WERI-Rb-1 (cell line): ENCODE results near the gene YAF2.

Experiments
- DNase-seq: peaks from one replicate; pipeline ENCODE4 v3.0.0-alpha.2; 2020
- H3K27ac ChIP-seq: fragments of 250-450 bp; sonication (Bioruptor Pico); 2 replicates; pipeline ENCODE4 v1.5.1; 2020; ENCODE audit warnings: mild to moderate bottlenecking, moderate library complexity
- H3K27me3 ChIP-seq: fragments of 250-450 bp; sonication (Bioruptor Pico); 2 replicates; pipeline ENCODE4 v1.5.1; 2021; ENCODE audit warnings: mild to moderate bottlenecking, low read depth, moderate library complexity; ENCODE audit not compliant: insufficient read depth, severe bottlenecking
- H3K36me3 ChIP-seq: fragments of 250-450 bp; sonication (Bioruptor Pico); 2 replicates; pipeline ENCODE4 v1.5.1; 2020; ENCODE audit warnings: mild to moderate bottlenecking, moderate library complexity
- H3K4me3 ChIP-seq: 2 replicates; pipeline ENCODE4 v1.5.1; 2011; ENCODE audit warnings: low read depth, mild to moderate bottlenecking, control low read depth, low read length
- H3K9me3 ChIP-seq: fragments of 250-450 bp; sonication (Bioruptor Pico); 2 replicates; pipeline ENCODE4 v1.5.1; 2021; ENCODE audit warnings: mild to moderate bottlenecking, moderate library complexity; ENCODE audit not compliant: severe bottlenecking
- TF ChIP-seq, protein P1 (sequence below): IDR thresholded peaks from 2 replicates; pipeline ENCODE4 v1.5.1; 2011; ENCODE audit warnings: low read depth, mild to moderate bottlenecking, control low read depth, inconsistent platforms, low read length

YAF2 gene, protein sequence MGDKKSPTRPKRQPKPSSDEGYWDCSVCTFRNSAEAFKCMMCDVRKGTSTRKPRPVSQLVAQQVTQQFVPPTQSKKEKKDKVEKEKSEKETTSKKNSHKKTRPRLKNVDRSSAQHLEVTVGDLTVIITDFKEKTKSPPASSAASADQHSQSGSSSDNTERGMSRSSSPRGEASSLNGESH

DNA sequence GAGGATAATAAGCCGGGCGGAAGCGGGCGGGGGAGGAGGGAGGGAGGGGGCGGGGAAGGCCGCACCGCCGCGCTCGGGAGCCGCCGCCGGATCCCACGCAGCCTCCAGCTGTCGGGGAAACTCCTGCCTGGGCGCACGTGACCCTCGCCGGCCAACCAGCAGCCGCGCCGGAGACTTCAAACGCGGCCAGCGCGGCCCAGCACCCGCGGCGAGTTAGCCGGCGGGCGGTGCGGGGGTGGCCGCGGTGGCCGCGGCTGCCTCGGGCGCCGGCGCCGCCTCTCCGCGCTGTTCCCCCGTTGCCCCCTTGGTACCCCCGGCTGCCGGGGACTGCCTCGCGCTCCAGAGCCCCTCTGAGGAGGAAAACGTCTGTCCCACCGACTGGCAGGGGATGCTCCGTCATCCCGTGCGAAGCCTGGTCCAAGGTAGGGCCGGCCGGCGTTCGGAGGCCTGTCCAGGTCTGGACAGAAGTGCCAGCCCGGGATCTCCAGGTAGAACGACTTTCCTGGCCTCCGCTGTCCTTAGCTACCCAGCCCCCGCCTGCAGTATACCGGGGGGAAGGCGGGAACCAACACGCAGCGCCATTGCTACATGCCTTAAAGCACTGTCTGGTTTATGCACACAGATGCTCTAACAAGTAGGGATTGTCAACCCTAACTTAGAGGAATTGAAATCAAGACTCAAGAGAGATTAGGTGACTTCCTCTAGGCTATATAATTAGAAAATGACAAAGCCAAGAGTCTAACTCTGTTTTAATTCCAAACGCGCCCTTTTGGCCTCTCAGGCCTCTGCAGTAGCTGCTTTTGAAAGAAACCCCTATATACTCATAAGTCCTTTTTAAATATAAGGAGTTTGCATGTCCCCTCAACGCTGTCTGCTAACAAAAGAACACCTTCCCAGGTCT lies at the start of gene YAF2:
Gene YAF2, minus strand, starts transcription at position 9 of the 901 bp plus-strand sequence. CDS start 68 bp downstream, outside the sequence.
- H3K36me3 ChIP-seq = peaks cover 21% of the 10 kb centered on the region
- TF ChIP-seq, protein P1, sequence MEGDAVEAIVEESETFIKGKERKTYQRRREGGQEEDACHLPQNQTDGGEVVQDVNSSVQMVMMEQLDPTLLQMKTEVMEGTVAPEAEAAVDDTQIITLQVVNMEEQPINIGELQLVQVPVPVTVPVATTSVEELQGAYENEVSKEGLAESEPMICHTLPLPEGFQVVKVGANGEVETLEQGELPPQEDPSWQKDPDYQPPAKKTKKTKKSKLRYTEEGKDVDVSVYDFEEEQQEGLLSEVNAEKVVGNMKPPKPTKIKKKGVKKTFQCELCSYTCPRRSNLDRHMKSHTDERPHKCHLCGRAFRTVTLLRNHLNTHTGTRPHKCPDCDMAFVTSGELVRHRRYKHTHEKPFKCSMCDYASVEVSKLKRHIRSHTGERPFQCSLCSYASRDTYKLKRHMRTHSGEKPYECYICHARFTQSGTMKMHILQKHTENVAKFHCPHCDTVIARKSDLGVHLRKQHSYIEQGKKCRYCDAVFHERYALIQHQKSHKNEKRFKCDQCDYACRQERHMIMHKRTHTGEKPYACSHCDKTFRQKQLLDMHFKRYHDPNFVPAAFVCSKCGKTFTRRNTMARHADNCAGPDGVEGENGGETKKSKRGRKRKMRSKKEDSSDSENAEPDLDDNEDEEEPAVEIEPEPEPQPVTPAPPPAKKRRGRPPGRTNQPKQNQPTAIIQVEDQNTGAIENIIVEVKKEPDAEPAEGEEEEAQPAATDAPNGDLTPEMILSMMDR = no peak
- peak within 1 kb of the TSS; percentile 96 for H3K27ac ChIP-seq
- H3K9me3 ChIP-seq = no peaks in the 10 kb centered on the region
- DNase-seq = peak; percentile 91
- H3K4me3 ChIP-seq = peak within 1 kb of the TSS; percentile 89
- no peaks in the 10 kb centered on the region for H3K27me3 ChIP-seq

DNA sequence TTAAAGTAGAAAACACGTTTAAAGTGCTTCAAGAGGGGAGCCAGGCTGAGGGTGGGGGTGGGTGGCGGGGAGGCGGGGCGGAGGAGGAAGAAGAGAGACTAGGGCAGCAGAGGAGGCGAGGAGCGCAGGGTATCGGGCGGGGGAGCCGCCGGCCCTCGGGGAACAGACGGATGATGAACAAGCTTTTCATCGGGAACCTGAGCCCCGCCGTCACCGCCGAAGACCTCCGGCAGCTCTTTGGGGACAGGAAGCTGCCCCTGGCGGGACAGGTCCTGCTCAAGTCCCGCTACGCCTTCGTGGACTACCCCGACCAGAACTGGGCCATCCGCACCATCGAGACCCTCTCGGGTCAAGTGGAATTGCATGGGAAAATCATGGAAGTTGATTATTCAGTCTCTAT lies 48.7 kb upstream of the YAF2 start:
- no peaks in the 10 kb centered on the region for H3K9me3 ChIP-seq
- DNase-seq = no peak
- H3K4me3 ChIP-seq = no peak overlapping the region
- no peak overlapping the region for H3K27ac ChIP-seq
- H3K27me3 ChIP-seq = no peaks in the 10 kb centered on the region
- TF ChIP-seq, protein P1 = no peak
- no peaks in the 10 kb centered on the region for H3K36me3 ChIP-seq

DNA sequence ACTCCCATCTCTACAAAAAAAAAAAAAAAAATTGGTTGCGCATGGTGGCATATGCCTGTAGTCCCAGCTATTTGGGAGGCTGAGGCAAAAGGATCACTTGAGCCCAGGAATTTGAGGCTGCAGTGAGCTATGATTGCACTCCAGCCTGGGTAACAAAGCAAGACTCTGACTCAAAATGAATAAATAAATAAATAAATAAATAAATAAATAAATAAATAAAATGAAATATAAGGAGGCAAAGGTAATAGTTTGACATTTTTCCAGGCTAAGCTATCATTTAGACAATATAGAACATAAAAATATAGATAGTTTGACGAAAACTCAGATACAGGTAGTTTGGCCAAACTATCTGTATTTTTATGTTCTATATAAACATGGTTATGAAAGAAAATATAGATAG lies 47.4 kb upstream of the YAF2 start:
- no peak for DNase-seq
- TF ChIP-seq, protein P1 = no peak
- Histone ChIP-seq H3K4me3 (no peak overlapping the region), H3K36me3 (no peaks in the 10 kb centered on the region), H3K9me3 (no peaks in the 10 kb centered on the region), H3K27me3 (no peaks in the 10 kb centered on the region), H3K27ac (no peak overlapping the region)

DNA sequence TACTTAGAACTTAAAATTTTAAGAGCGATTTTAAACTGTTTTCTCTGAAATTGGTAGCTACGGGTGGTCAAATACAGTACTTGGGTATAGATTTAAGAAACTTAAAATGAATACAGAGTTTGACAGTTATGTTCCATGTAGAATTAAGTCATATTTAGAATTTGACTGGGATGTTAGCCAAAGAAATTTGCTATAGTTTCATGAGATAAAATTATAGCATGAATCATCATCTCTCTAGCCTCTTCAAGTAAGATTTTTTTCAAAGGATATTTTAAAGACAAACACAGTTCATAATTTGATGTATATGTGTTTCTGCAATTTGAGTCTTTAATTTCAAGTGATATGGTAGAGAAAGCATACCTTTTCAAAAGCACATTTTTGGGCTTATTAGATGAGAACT lies 46.8 kb upstream of the YAF2 start:
- no peaks in the 10 kb centered on the region for H3K36me3 ChIP-seq
- TF ChIP-seq, protein P1 = no peak
- H3K27me3 ChIP-seq = no peaks in the 10 kb centered on the region
- no peak overlapping the region for H3K27ac ChIP-seq
- H3K4me3 ChIP-seq = no peak overlapping the region
- DNase-seq = no peak
- no peaks in the 10 kb centered on the region for H3K9me3 ChIP-seq

DNA sequence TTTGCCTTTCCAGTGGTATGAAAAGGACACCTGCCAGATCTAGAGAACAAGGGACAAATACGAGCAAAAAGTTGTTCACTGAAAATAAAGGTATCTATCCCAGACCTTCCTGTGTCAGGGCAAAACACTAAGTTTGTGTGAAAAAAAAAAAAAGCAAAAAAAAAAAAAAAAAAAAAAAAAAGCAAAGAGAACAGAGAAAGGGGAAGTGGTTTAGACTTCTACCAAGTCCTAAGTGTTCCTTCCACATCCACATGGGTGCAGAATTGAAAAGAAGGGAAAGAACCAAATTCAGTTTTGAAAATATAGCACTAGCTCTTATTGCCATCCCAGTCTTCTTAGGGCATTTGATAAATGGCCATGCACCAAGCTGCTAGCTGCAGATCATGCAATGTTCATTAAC lies 46.1 kb upstream of the YAF2 start:
- DNase-seq = no peak
- Histone ChIP-seq H3K27ac (no peak overlapping the region), H3K27me3 (no peaks in the 10 kb centered on the region), H3K9me3 (no peaks in the 10 kb centered on the region), H3K36me3 (no peaks in the 10 kb centered on the region), H3K4me3 (no peak overlapping the region)
- TF ChIP-seq, protein P1 = no peak
